ENCODE results near the gene KRTAP6-3. TPM values are rescaled to one million over a fixed set of nuclear protein-coding genes. Genes with fewer than 3 reads are reported as not detected.

The KRTAP6-3 gene
- total and polyA plus RNA-seq, 2 of the 8 experiments (the other 6 are each of a cell fraction or from before 2014, with no cell fraction given): not detected

- no peak within 1 kb of the TSS for H2BK15ac ChIP-seq (ENCODE audit: low read length)
- ChIA-PET POLR2A (ENCODE audit: partially characterized antibody) (no interaction called here), CTCF (ENCODE audit: partially characterized antibody) (no interaction called here)
- no peak within 1 kb of the TSS for H3K4me3 ChIP-seq (ENCODE audit: extremely low read depth in 1 of 4, insufficient read depth in 2 of 4, low read depth in 3 of 4, low read length in 4 of 4)
- no peak within 1 kb of the TSS for H3K27ac ChIP-seq (ENCODE audit: low read depth, low read length)
- H3K23me2 ChIP-seq (ENCODE audit: low read depth, low read length): no peaks in the 10 kb centered on the region
- no peak within 1 kb of the TSS for H3K14ac ChIP-seq (ENCODE audit: insufficient read length)
- H3K4ac ChIP-seq (replicated peaks; ENCODE audit: insufficient read length, low read depth, low read length): no peak within 1 kb of the TSS
- FAIRE-seq: no peak
- TF ChIP-seq HDAC6 (IDR thresholded peaks at IDR 0.05; ENCODE audit: low read depth, low read length): no peak
- no peak for TF ChIP-seq SP2 (IDR thresholded peaks at IDR 0.05; ENCODE audit: low read length)
- TF ChIP-seq SIN3A (conservative IDR thresholded peaks at IDR 0.05 in 1 of 2, IDR thresholded peaks at IDR 0.05 in 1 of 2; ENCODE audit: low read depth in 1 of 2, low read length in 2 of 2): no peak
- no peak for TF ChIP-seq TAF1 (IDR thresholded peaks at IDR 0.05; ENCODE audit: low read depth, low read length)
- no peak for TF ChIP-seq CREB1 (IDR thresholded peaks at IDR 0.05)
- no peak for TF ChIP-seq EGR1 (IDR thresholded peaks at IDR 0.05; ENCODE audit: borderline replicate concordance, low read depth, low read length)
- no peak for TF ChIP-seq RBBP5 (IDR thresholded peaks at IDR 0.05; ENCODE audit: borderline replicate concordance, low read depth, low read length)
- no peak for TF ChIP-seq JUND (IDR thresholded peaks at IDR 0.05; ENCODE audit: low read length)
- no peak for TF ChIP-seq PHF8 (conservative IDR thresholded peaks at IDR 0.05; ENCODE audit: low read depth, low read length)
- no peak for TF ChIP-seq SIX5 (IDR thresholded peaks at IDR 0.05; ENCODE audit: low read depth, low read length)
- TF ChIP-seq SIRT6 (IDR thresholded peaks at IDR 0.05; ENCODE audit: low read length): no peak
- TF ChIP-seq TAF7 (optimal IDR thresholded peaks at IDR 0.05; ENCODE audit: borderline replicate concordance, low read depth, low read length): no peak
- no peak for TF ChIP-seq RXRA (IDR thresholded peaks at IDR 0.05; ENCODE audit: insufficient read depth, low read depth, low read length)
- H2BK5ac ChIP-seq (ENCODE audit: low read depth, low read length): no peak within 1 kb of the TSS
- H3K18ac ChIP-seq (ENCODE audit: extremely low read depth, low read length): no peak within 1 kb of the TSS
- H3K4me1 ChIP-seq (replicated peaks in 1 of 4; ENCODE audit: control insufficient read depth in 3 of 4, insufficient read depth in 4 of 4, low read length in 3 of 4): no peaks in the 10 kb centered on the region; a peak in 1 of 7 replicates
- H2AFZ ChIP-seq (ENCODE audit: low read length): no peak within 1 kb of the TSS
- no peak within 1 kb of the TSS for H2BK20ac ChIP-seq (ENCODE audit: low read length)
- no peak within 1 kb of the TSS for H4K8ac ChIP-seq (ENCODE audit: extremely low read depth, insufficient read depth, low read length)
- H3K79me2 ChIP-seq (ENCODE audit: control insufficient read depth in 1 of 2, insufficient read depth in 2 of 2, low read length in 2 of 2): no peaks in the 10 kb centered on the region
- no peak within 1 kb of the TSS for H4K5ac ChIP-seq (ENCODE audit: insufficient read length, low read depth, low read length)
- no peaks in the 10 kb centered on the region for H3K27me3 ChIP-seq (replicated peaks in 1 of 4; ENCODE audit: control insufficient read depth in 3 of 4, extremely low read depth in 1 of 4, insufficient read depth in 3 of 4, low read length in 3 of 4)
- H3K4me2 ChIP-seq (ENCODE audit: insufficient read depth in 1 of 2, low read depth in 2 of 2, low read length in 2 of 2): no peak within 1 kb of the TSS
- DNase-seq (ENCODE audit: low read depth in 1 of 2, low spot score in 2 of 2): no peak
- H3K9ac ChIP-seq (replicated peaks in 1 of 4; ENCODE audit: extremely low read depth in 1 of 4, low read depth in 3 of 4, low read length in 3 of 4): no peak within 1 kb of the TSS
- H3K79me1 ChIP-seq (ENCODE audit: low read depth, low read length): no peaks in the 10 kb centered on the region
- H2BK12ac ChIP-seq (ENCODE audit: low read depth, low read length): no peak within 1 kb of the TSS
- no peak within 1 kb of the TSS for H3K56ac ChIP-seq (replicated peaks; ENCODE audit: insufficient read length, low read depth, low read length)
- H2BK120ac ChIP-seq (replicated peaks; ENCODE audit: low read depth, low read length): no peak within 1 kb of the TSS
- no peak within 1 kb of the TSS for H3K23ac ChIP-seq (ENCODE audit: insufficient read length)
- no peaks in the 10 kb centered on the region for H3K36me3 ChIP-seq (ENCODE audit: control insufficient read depth in 2 of 4, insufficient read depth in 4 of 4, low read length in 3 of 4)
- no peak within 1 kb of the TSS for H2AK5ac ChIP-seq (ENCODE audit: low read depth, low read length)
- 89% methylated on average over 3 of the region's 3 CpGs; no CpG with 5 or more reads in 1 of the 2 experiments for WGBS, 2 experiments (ENCODE audit: extremely low coverage in 1 of 2, insufficient coverage in 1 of 2, insufficient read length in 1 of 2, insufficient replicate concordance in 2 of 2, low coverage in 1 of 2, low lambda C conversion rate in 2 of 2, missing lambda C conversion rate in 1 of 2)
- no peaks in the 10 kb centered on the region for H4K20me1 ChIP-seq (replicated peaks in 1 of 2; ENCODE audit: control insufficient read depth in 1 of 2, insufficient read depth in 2 of 2, low read length in 2 of 2)
- peaks cover 7% of the 10 kb centered on the region in 2 experiments for H3K9me3 ChIP-seq (ENCODE audit: insufficient read depth in 2 of 2, low read depth in 1 of 2, low read length in 1 of 2)
- H4K91ac ChIP-seq (replicated peaks; ENCODE audit: insufficient read length, low read length): no peak within 1 kb of the TSS
Measured at GRCh38 chr21:30620522-30620921, 28.3 kb downstream of the KRTAP6-3 start, which contains the start of gene KRTAP20-4. TSS of gene KRTAP20-4 (plus strand) at chr21:30620627.

Measured in H1 (cell line).